SU-DHL-6 (cell line): Measurements from ENCODE around the gene TLCD3A.

Source experiments
- H2AFZ ChIP-seq: fragments of 200-600 bp; sonication (generic); 2 replicates; pipeline ENCODE4 v1.6.1; 2014; ENCODE audit warnings: low read depth, mild to moderate bottlenecking, moderate library complexity, mixed read lengths, antibody characterized with exemption, low read length; ENCODE audit not compliant: severe bottlenecking
- H3F3A ChIP-seq: fragments of 200-600 bp; shearing (Covaris generic); 2 replicates; pipeline ENCODE4 v1.6.0; 2016; ENCODE audit warnings: antibody characterized with exemption, mild to moderate bottlenecking; ENCODE audit not compliant: insufficient read depth
- H3K27ac ChIP-seq: fragments of 200-600 bp; sonication (generic); 2 replicates; pipeline ENCODE4 v1.5.1; 2016; ENCODE audit warnings: low read depth, mild to moderate bottlenecking, low read length, moderate library complexity, mixed read lengths
- H3K27me3 ChIP-seq: fragments of 200-600 bp; sonication (generic), shearing (Covaris generic); 2 replicates; pipeline ENCODE4 v1.6.0; 2014; ENCODE audit warnings: mild to moderate bottlenecking, low read length
- H3K36me3 ChIP-seq: fragments of 200-600 bp; sonication (generic); 2 replicates; pipeline ENCODE4 v1.6.1; 2014; ENCODE audit warnings: mild to moderate bottlenecking, low read length, mixed read lengths
- H3K4me2 ChIP-seq: fragments of 300-600, 200-600 bp; shearing (Covaris generic), sonication (generic); 2 replicates; pipeline ENCODE4 v1.6.0; 2014; ENCODE audit warnings: low read length, low read depth, mild to moderate bottlenecking; ENCODE audit not compliant: poor library complexity, severe bottlenecking
- H3K4me3 ChIP-seq: fragments of 200-600 bp; sonication (generic); 2 replicates; pipeline ENCODE4 v1.5.1; 2014; ENCODE audit warnings: antibody characterized with exemption, low read length, mild to moderate bottlenecking, mixed read lengths; ENCODE audit not compliant: insufficient read depth, poor library complexity, severe bottlenecking
- H3K79me2 ChIP-seq: fragments of 200-600 bp; sonication (generic); 2 replicates; pipeline ENCODE4 v1.6.1; 2014; ENCODE audit warnings: mild to moderate bottlenecking, low read length, moderate library complexity; ENCODE audit not compliant: insufficient read depth
- H3K9ac ChIP-seq: fragments of 200-600 bp; sonication (generic); 2 replicates; pipeline ENCODE4 v1.7.0; 2014; ENCODE audit warnings: mild to moderate bottlenecking, low read length
- H3K9me2 ChIP-seq: fragments of 200-600 bp; sonication (generic); replicated peaks from 2 replicates; pipeline ENCODE4 v1.6.1; 2014; ENCODE audit warnings: low read length; ENCODE audit not compliant: insufficient read depth
- H3K9me3 ChIP-seq: fragments of 200-600 bp; sonication (generic); 2 replicates; pipeline ENCODE4 v1.6.1; 2014; ENCODE audit warnings: low read length, mixed read lengths; ENCODE audit not compliant: insufficient read depth
- H4K20me1 ChIP-seq: fragments of 200-600 bp; sonication (generic); 2 replicates; pipeline ENCODE4 v1.6.1; 2014; ENCODE audit warnings: low read depth, mild to moderate bottlenecking, antibody characterized with exemption, low read length, moderate library complexity, mixed read lengths
- CTCF ChIP-seq: fragments of 200-600 bp; sonication (generic); IDR thresholded peaks from one replicate; pipeline ENCODE4 v1.5.1; 2017; ENCODE audit warnings: antibody characterized with exemption, mild to moderate bottlenecking, low read length, moderate library complexity; ENCODE audit not compliant: insufficient read depth, poor library complexity, severe bottlenecking
- EZH2phosphoT487 ChIP-seq: fragments of 200-600 bp; sonication (generic), shearing (Covaris generic); conservative IDR thresholded peaks from 2 replicates; pipeline ENCODE4 v1.6.1; 2018; ENCODE audit warnings: mild to moderate bottlenecking, antibody characterized with exemption, low read length, moderate library complexity, mixed read lengths

TLCD3A gene

GRCh38 chr17:699345-699744, 33.1 kb upstream of the TLCD3A start:
- H2AFZ ChIP-seq: no peak overlapping the region
- no peaks in the 10 kb centered on the region for H3K9me2 ChIP-seq
- H3K4me3 ChIP-seq: no peak overlapping the region
- H3K27ac ChIP-seq: no peak overlapping the region
- H4K20me1 ChIP-seq: no peaks in the 10 kb centered on the region
- TF ChIP-seq CTCF (no peak), EZH2phosphoT487 (no peak)
- no peak overlapping the region for H3K4me2 ChIP-seq
- no peaks in the 10 kb centered on the region for H3K36me3 ChIP-seq
- no peaks in the 10 kb centered on the region for H3K27me3 ChIP-seq
- H3K9me3 ChIP-seq: no peaks in the 10 kb centered on the region
- no peaks in the 10 kb centered on the region; the same call in 1 of the 2 replicates for H3K79me2 ChIP-seq
- no peak overlapping the region for H3K9ac ChIP-seq
- H3F3A ChIP-seq: peaks cover 4% of the 10 kb centered on the region; the same call in 1 of the 2 replicates

- Histone ChIP-seq H3K27me3 (no peaks in the 10 kb centered on the region), H4K20me1 (no peaks in the 10 kb centered on the region), H3K9me2 (no peaks in the 10 kb centered on the region), H3F3A (peaks cover 4% of the 10 kb centered on the region; the same call in 1 of the 2 replicates), H3K4me2 (no peak overlapping the region), H3K9ac (no peak overlapping the region), H2AFZ (no peak overlapping the region), H3K9me3 (no peaks in the 10 kb centered on the region), H3K79me2 (peaks cover 7% of the 10 kb centered on the region; the same call in 1 of the 2 replicates), H3K27ac (no peak overlapping the region), H3K4me3 (no peak overlapping the region), H3K36me3 (no peaks in the 10 kb centered on the region)
- TF ChIP-seq EZH2phosphoT487: no peak
- TF ChIP-seq CTCF: peak; percentile 58
These were observed 31.8 kb upstream of the TLCD3A start for GRCh38 chr17:700504-701094.

GRCh38 chr17:703081-703875, 29.1 kb upstream of the TLCD3A start:
- Histone ChIP-seq H3K27ac (no peak overlapping the region), H4K20me1 (no peaks in the 10 kb centered on the region), H2AFZ (no peak overlapping the region), H3K4me3 (no peak overlapping the region), H3K36me3 (no peaks in the 10 kb centered on the region), H3K9me2 (no peaks in the 10 kb centered on the region), H3K27me3 (no peaks in the 10 kb centered on the region), H3K9ac (no peak overlapping the region), H3K79me2 (peaks cover 14% of the 10 kb centered on the region; the same call in 1 of the 2 replicates), H3F3A (peaks cover 4% of the 10 kb centered on the region; the same call in 1 of the 2 replicates), H3K4me2 (no peak overlapping the region), H3K9me3 (no peaks in the 10 kb centered on the region)
- no peak for TF ChIP-seq EZH2phosphoT487
- no peak for TF ChIP-seq CTCF
